GM12878 (cell line): ENCODE measurements around the gene DDR2. TPM values are rescaled to one million over a fixed set of nuclear protein-coding genes. Genes with fewer than 3 reads are reported as not detected.

Experiments used
- ATAC-seq: fragments of 200-7000 bp; cut with Tn5 transposase; 3 replicates; pipeline ENCODE4 v1.9.1; 2020; ENCODE audit warnings: mild to moderate bottlenecking, moderate library complexity
- BruUV-seq: library from RNA; stranded (reverse); fragments of 400-500 nt; replicated peaks from 2 replicates; lab custom pipeline; 2021; lab: Mats Ljungman, UMichigan
- CTCF ChIA-PET: fragments of 300-600 bp; sonication (Branson Sonifier 250); formaldehyde crosslinking; extraction: SDS; loops from one replicate; lab custom pipeline; 2021; ENCODE audit warnings: inconsistent platforms; lab: Yijun Ruan, JAX
- POLR2A ChIA-PET: fragments of 350-600 bp; formaldehyde crosslinking; extraction: SDS; loops from one replicate; lab custom pipeline; 2021; ENCODE audit warnings: inconsistent platforms; lab: Charles Lee
- RAD21 ChIA-PET: fragments of 300-600 bp; sonication (Branson Sonifier 250); formaldehyde crosslinking; loops from one replicate; lab custom pipeline; 2023; ENCODE audit warnings: antibody characterized with exemption; ENCODE audit not compliant: unreplicated experiment; lab: Charles Lee
- SMC1A ChIA-PET: fragments of 300-600 bp; sonication (Branson Sonifier 250); formaldehyde crosslinking; loops from one replicate; lab custom pipeline; 2023; ENCODE audit not compliant: unreplicated experiment, uncharacterized antibody; lab: Charles Lee
- DNase-seq: peaks from one replicate; pipeline ENCODE4 v3.0.0-alpha.2; 2011; ENCODE audit warnings: low read depth, low spot score
- FAIRE-seq: peaks from 3 replicates; lab custom pipeline; 2011; peaks lifted over from hg19 to GRCh38; lab: Jason Lieb, UNC
- H2AFZ ChIP-seq: 2 replicates; pipeline ENCODE4 v1.6.0; 2011; ENCODE audit warnings: low read depth, low read length, control low read depth; ENCODE audit not compliant: control insufficient read depth
- H3K27ac ChIP-seq: 2 replicates; pipeline ENCODE4 v1.5.1; 2011; ENCODE audit warnings: control low read depth; ENCODE audit not compliant: control insufficient read depth, insufficient read depth
- H3K27me3 ChIP-seq, 2 experiments: replicated peaks in 1 of 2; 2 replicates each; pipeline versions ENCODE4 v1.6.0 to v1.6.1; 2011; ENCODE audit warnings: low read length in 1 of 2; ENCODE audit not compliant: control insufficient read depth in 2 of 2, insufficient read depth in 2 of 2
- H3K36me3 ChIP-seq, 2 experiments: 2 replicates each; pipeline ENCODE4 v1.5.1; 2011; ENCODE audit warnings: low read length in 1 of 2; ENCODE audit not compliant: control insufficient read depth in 2 of 2, insufficient read depth in 2 of 2
- H3K4me1 ChIP-seq: 2 replicates; pipeline ENCODE4 v1.6.1; 2011; ENCODE audit warnings: mild to moderate bottlenecking, low read length, moderate library complexity, mixed read lengths; ENCODE audit not compliant: control insufficient read depth, insufficient read depth
- H3K4me2 ChIP-seq: 2 replicates; pipeline ENCODE4 v1.6.0; 2011; ENCODE audit warnings: control low read depth; ENCODE audit not compliant: control insufficient read depth, insufficient read depth
- H3K4me3 ChIP-seq: fragments of 200-600 bp; sonication (generic); 2 replicates; pipeline ENCODE4 v1.5.1; 2016
- H3K79me2 ChIP-seq: 2 replicates; pipeline ENCODE4 v1.6.0; 2011; ENCODE audit warnings: low read length; ENCODE audit not compliant: control insufficient read depth, insufficient read depth
- H3K9ac ChIP-seq: 2 replicates; pipeline ENCODE4 v1.8.0; 2011; ENCODE audit warnings: low read length, control low read depth, mixed read lengths; ENCODE audit not compliant: control insufficient read depth, insufficient read depth
- H3K9me3 ChIP-seq: replicated peaks from 3 replicates; pipeline ENCODE4 v1.5.1; 2011; ENCODE audit warnings: mild to moderate bottlenecking, low read length; ENCODE audit not compliant: control insufficient read depth, insufficient read depth
- H4K20me1 ChIP-seq: 2 replicates; pipeline ENCODE4 v1.6.0; 2011; ENCODE audit not compliant: control insufficient read depth, insufficient read depth
- CEBPB ChIP-seq, 2 experiments: fragments of 150-350 bp in 1 of 2; IDR thresholded peaks; 2 replicates each; pipeline ENCODE4 v1.6.1; 2012 to 2014; ENCODE audit warnings: low read depth in 2 of 2, low read length in 2 of 2, borderline replicate concordance in 1 of 2, inconsistent platforms in 1 of 2
- CREB1 ChIP-seq: IDR thresholded peaks from 2 replicates; pipeline ENCODE4 v1.6.1; 2012; ENCODE audit warnings: low read depth, mild to moderate bottlenecking, inconsistent platforms
- CREM ChIP-seq: IDR thresholded peaks from 2 replicates; pipeline ENCODE4 v1.6.1; 2014; ENCODE audit warnings: antibody characterized with exemption, low read depth
- EED ChIP-seq: sonication (generic); IDR thresholded peaks from 2 replicates; pipeline ENCODE4 v1.6.1; 2016; ENCODE audit warnings: antibody characterized with exemption, low read depth
- HDGF ChIP-seq: fragments of 450-650 bp; IDR thresholded peaks from 2 replicates; pipeline ENCODE4 v1.6.1; 2016; ENCODE audit warnings: antibody characterized with exemption
- JUNB ChIP-seq: IDR thresholded peaks from 2 replicates; pipeline ENCODE4 v1.6.1; 2016; ENCODE audit warnings: antibody characterized with exemption, mild to moderate bottlenecking
- MEF2B ChIP-seq: fragments of 450-650 bp; IDR thresholded peaks from 2 replicates; pipeline ENCODE4 v1.6.1; 2018; ENCODE audit warnings: mild to moderate bottlenecking, moderate library complexity; ENCODE audit not compliant: partially characterized antibody, poor library complexity, severe bottlenecking
- RUNX3 ChIP-seq: IDR thresholded peaks from 2 replicates; pipeline ENCODE4 v1.6.1; 2012; ENCODE audit warnings: low read length, inconsistent platforms
- SREBF2 ChIP-seq: IDR thresholded peaks from 2 replicates; pipeline ENCODE4 v1.6.1; 2012; ENCODE audit warnings: mild to moderate bottlenecking, low read length
- TARDBP ChIP-seq: IDR thresholded peaks from 2 replicates; pipeline ENCODE4 v1.6.1; 2016; ENCODE audit warnings: borderline replicate concordance
- ZNF24 ChIP-seq: fragments of 450-650 bp; IDR thresholded peaks from 2 replicates; pipeline ENCODE4 v1.6.1; 2017; ENCODE audit warnings: antibody characterized with exemption, mild to moderate bottlenecking
- WGBS: methylation state at CpG from one replicate; pipeline ENCODE4 v1.1.6; 2016; ENCODE audit warnings: low lambda C conversion rate; ENCODE audit not compliant: insufficient replicate concordance, insufficient coverage; ENCODE audit errors: missing lambda C conversion rate; 5-methylcytosine and 5-hydroxymethylcytosine counted together
- in situ Hi-C: fragments of 300-500 bp; cut with MboI; formaldehyde crosslinking; loops from 9 replicates; pipeline ENCODE4 v1.14.3; 2018; ENCODE audit warnings: mixed read lengths
- intact Hi-C: fragments of 100-400 bp; cut with micrococcal nuclease; formaldehyde crosslinking; loops from one replicate; pipeline ENCODE4 v1.14.2; 2022; ENCODE audit not compliant: unreplicated experiment
- polyA plus RNA-seq, 11 experiments: library from polyadenylated mRNA; depleted of rRNA in 4 of 11; unstranded in 6 of 11; stranded (reverse) in 5 of 11; fragments of >200 nt; fragmentation: Nextera tagmentation in 4 of 11; fragmentation: Illumina TruSeq in 1 of 11; extraction: Ambion mirVana in 4 of 11; extraction: Trizol in 1 of 11; gene quantifications; 1 replicate in 1 of 11; 2 replicates in 10 of 11; pipeline versions ENCODE4 v1.2.1 to v1.2.3, GENCODE V29; 2011 to 2016; ENCODE audit warnings: inconsistent platforms in 2 of 11, missing spikeins in 2 of 11, low read depth in 1 of 11
- total RNA-seq, 4 experiments: library from RNA; depleted of rRNA in 3 of 4; stranded (reverse); fragments of >200 nt in 3 of 4; fragmentation: Illumina TruSeq in 1 of 4; extraction: Trizol in 1 of 4; gene quantifications; 2 replicates each; pipeline versions ENCODE4 v1.2.1 to v1.2.3, GENCODE V29; 2013 to 2021
- TF ChIP-seq, protein P1 (sequence below): fragments of 450-650 bp; IDR thresholded peaks from 2 replicates; pipeline ENCODE4 v1.6.1; 2014; ENCODE audit warnings: mild to moderate bottlenecking

The DDR2 gene
- total and polyA plus RNA-seq, 10 of the 15 experiments (the other 5 are each of a cell fraction or from before 2014, with no cell fraction given), result 1.9 to 8.8 (median 5.5) TPM

DNA sequence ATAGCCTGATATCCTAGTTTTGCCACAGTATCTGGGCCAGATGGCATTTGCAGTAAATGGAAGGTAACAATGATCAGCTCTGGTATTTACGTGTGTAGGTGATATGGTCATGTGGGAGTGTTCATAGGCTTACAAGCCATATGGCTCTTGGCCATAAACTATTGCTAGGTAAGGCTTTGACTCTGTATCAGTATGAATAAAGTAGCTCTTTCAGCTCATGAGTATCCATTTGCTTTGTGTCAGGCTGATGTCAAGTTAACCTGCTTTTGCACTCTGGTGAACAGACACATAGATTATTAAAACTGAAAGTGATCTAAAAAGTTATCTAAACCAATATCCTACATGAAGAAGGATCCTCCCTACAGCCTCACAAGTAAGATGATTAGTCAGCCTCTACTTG is 69.0 kb downstream of the DDR2 start:
- intact Hi-C loops, result no loop called here
- FAIRE-seq, result no peak

DNA sequence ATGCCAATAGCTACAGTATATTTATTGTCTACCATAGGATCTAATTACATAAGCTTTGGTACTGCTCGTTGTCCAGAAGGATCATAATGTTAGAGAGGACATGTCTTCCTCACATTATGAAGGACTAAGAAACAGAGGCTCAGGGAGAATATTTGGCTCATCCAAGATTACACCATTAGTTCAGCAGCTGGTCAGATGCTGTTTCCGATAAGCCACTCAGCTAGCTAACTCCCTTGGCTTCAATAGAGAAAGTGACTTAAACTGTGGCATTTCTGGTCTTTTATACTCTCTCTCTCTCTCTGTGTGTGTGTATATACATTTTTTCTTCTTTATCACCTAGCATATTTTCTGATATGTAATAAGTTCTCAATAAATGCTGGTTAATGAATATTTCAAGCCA is 70.4 kb downstream of the DDR2 start:
- POLR2A ChIA-PET, result interaction anchor here (1.2 to 1.6 kb wide), 2 partner anchors 10 to 71 kb away, joined by 3 to 5 read pairs; partner anchors contain the start of gene DDR2
- FAIRE-seq (no peak), ATAC-seq (no peak), DNase-seq (no peak)
- Histone ChIP-seq H2AFZ (no peak overlapping the region), H3K9ac (no peak overlapping the region), H3K27ac (no peak overlapping the region), H3K4me1 (0 out of 2 replicates have a peak, but pooled peaks cover 5% of the 10 kb centered on the region), H3K27me3 (no peaks in the 10 kb centered on the region), H3K4me3 (no peak overlapping the region), H3K9me3 (no peaks in the 10 kb centered on the region), H3K79me2 (no peaks in the 10 kb centered on the region), H3K36me3 (no peaks in the 10 kb centered on the region), H4K20me1 (no peaks in the 10 kb centered on the region), H3K4me2 (no peak overlapping the region)
- WGBS, result 100% methylated on average over 2 of the region's 2 CpGs
- CTCF ChIA-PET, result interaction anchor here (0.6 to 2.4 kb wide), 4 partner anchors 9 to 97 kb away, joined by 3 to 7 read pairs (median 4); no protein-coding TSS in a partner anchor
- RAD21 ChIA-PET, result interaction anchor here (1.4 to 4.7 kb wide), 4 partner anchors 12 to 71 kb away, joined by 4 to 39 read pairs (median 7); partner anchors contain the start of gene DDR2
- SMC1A ChIA-PET, result interaction anchor here (0.9 to 5.5 kb wide), 6 partner anchors 9 to 76 kb away, joined by 3 to 41 read pairs (median 16); partner anchors contain the start of gene DDR2
- no peak for TF ChIP-seq MEF2B
- no peak for TF ChIP-seq TARDBP
- TF ChIP-seq, protein P1, sequence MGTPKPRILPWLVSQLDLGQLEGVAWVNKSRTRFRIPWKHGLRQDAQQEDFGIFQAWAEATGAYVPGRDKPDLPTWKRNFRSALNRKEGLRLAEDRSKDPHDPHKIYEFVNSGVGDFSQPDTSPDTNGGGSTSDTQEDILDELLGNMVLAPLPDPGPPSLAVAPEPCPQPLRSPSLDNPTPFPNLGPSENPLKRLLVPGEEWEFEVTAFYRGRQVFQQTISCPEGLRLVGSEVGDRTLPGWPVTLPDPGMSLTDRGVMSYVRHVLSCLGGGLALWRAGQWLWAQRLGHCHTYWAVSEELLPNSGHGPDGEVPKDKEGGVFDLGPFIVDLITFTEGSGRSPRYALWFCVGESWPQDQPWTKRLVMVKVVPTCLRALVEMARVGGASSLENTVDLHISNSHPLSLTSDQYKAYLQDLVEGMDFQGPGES, result no peak
- TF ChIP-seq ZNF24, result no peak
- TF ChIP-seq SREBF2, result no peak
- no peak for TF ChIP-seq CEBPB (IDR thresholded peaks at IDR 0.05; ENCODE audit: borderline replicate concordance in 1 of 2, low read depth in 2 of 2, low read length in 2 of 2)
- BruUV-seq, result no TSS peak
- in situ Hi-C loops, result no loop called here
- intact Hi-C loops, result no loop called here

More for the DNA sequence above, 69.0 kb downstream of the DDR2 start:
- H3K9ac ChIP-seq, result no peak overlapping the region
- peak; percentile 73 for TF ChIP-seq JUNB
- TF ChIP-seq CREB1, result peak; percentile 11; the same call in 1 of the 2 replicates
- 0 out of 2 replicates have a peak, but pooled peaks have one; percentile 13 for TF ChIP-seq CREM
- 0 out of 2 replicates have a peak, but pooled peaks have one; percentile 42 for TF ChIP-seq EED
- TF ChIP-seq HDGF, result no peak
- TF ChIP-seq TARDBP, result no peak
- TF ChIP-seq RUNX3, result peak; percentile 26; the same call in 1 of the 2 replicates
- TF ChIP-seq ZNF24, result peak; percentile 82
- TF ChIP-seq, all 136 proteins: peak for 6
- ChIA-PET POLR2A (interaction anchor here (0.8 to 1.6 kb wide), 9 partner anchors 9 to 70 kb away, joined by 3 to 7 read pairs (median 4); partner anchors contain the start of gene DDR2), RAD21 (interaction anchor here (1.1 to 4.7 kb wide), 12 partner anchors 11 to 113 kb away, joined by 3 to 39 read pairs (median 5); partner anchors contain the start of gene DDR2), CTCF (interaction anchor here (1.0 to 2.4 kb wide), 7 partner anchors 8 to 909 kb away, joined by 3 to 8 read pairs (median 4); no protein-coding TSS in a partner anchor), SMC1A (interaction anchor here (0.9 to 5.5 kb wide), 11 partner anchors 11 to 88 kb away, joined by 3 to 41 read pairs (median 4); partner anchors contain the start of gene DDR2)
- no TSS peak for BruUV-seq
- no peak overlapping the region for H3K27ac ChIP-seq
- DNase-seq (peak; percentile 28), ATAC-seq (peak; percentile 81)
- in situ Hi-C loops, result no loop called here
- no peak overlapping the region for H3K4me2 ChIP-seq
- no peaks in the 10 kb centered on the region for H3K36me3 ChIP-seq
- no peaks in the 10 kb centered on the region for H4K20me1 ChIP-seq
- no peaks in the 10 kb centered on the region for H3K9me3 ChIP-seq
- H3K27me3 ChIP-seq, result no peaks in the 10 kb centered on the region
- H3K4me3 ChIP-seq, result no peak overlapping the region
- 0 out of 2 replicates have a peak, but pooled peaks cover 5% of the 10 kb centered on the region for H3K4me1 ChIP-seq
- H3K79me2 ChIP-seq, result no peaks in the 10 kb centered on the region
- 0% methylated on average over 1 of the region's 1 CpG for WGBS
- H2AFZ ChIP-seq, result no peak overlapping the region
